RWPE1 (cell line): ENCODE results near the gene PXMP4.

ENCODE experiments used
- CTCF ChIA-PET: fragments of 350-600 bp; sonication (Branson Sonifier 250); formaldehyde crosslinking; extraction: SDS; loops from one replicate; lab custom pipeline; 2021; lab: Yijun Ruan, JAX
- POLR2A ChIA-PET: fragments of 400-600 bp; formaldehyde crosslinking; extraction: SDS; loops from one replicate; lab custom pipeline; 2020; ENCODE audit warnings: antibody characterized with exemption; ENCODE audit not compliant: low non-redundant PET; lab: Yijun Ruan, JAX
- DNase-seq: peaks from one replicate; pipeline ENCODE4 v3.0.0; 2012; ENCODE audit warnings: low spot score
- H3K27ac ChIP-seq: fragments of 450-650 bp; 2 replicates; pipeline ENCODE4 v1.5.1; 2017
- TF ChIP-seq, protein P1 (sequence below): fragments of 450-650 bp; conservative IDR thresholded peaks from 2 replicates; pipeline ENCODE4 v1.5.1; 2017; ENCODE audit warnings: low read depth, mild to moderate bottlenecking

The PXMP4 gene

GRCh38 chr20:33672426-33673113 lies 47.5 kb downstream of the PXMP4 start:
- TF ChIP-seq, protein P1, sequence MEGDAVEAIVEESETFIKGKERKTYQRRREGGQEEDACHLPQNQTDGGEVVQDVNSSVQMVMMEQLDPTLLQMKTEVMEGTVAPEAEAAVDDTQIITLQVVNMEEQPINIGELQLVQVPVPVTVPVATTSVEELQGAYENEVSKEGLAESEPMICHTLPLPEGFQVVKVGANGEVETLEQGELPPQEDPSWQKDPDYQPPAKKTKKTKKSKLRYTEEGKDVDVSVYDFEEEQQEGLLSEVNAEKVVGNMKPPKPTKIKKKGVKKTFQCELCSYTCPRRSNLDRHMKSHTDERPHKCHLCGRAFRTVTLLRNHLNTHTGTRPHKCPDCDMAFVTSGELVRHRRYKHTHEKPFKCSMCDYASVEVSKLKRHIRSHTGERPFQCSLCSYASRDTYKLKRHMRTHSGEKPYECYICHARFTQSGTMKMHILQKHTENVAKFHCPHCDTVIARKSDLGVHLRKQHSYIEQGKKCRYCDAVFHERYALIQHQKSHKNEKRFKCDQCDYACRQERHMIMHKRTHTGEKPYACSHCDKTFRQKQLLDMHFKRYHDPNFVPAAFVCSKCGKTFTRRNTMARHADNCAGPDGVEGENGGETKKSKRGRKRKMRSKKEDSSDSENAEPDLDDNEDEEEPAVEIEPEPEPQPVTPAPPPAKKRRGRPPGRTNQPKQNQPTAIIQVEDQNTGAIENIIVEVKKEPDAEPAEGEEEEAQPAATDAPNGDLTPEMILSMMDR, result no peak
- CTCF ChIA-PET, result interaction anchor here (0.6 to 0.8 kb wide), 2 partner anchors 13 to 457 kb away, joined by 3 to 5 read pairs; no protein-coding TSS in a partner anchor
- POLR2A ChIA-PET, result interaction anchor here (0.7 kb wide), 1 partner anchor 9 kb away, joined by 3 read pairs; no protein-coding TSS in a partner anchor
- H3K27ac ChIP-seq, result peak overlapping the region; percentile 84
- no peak for DNase-seq

GRCh38 chr20:33671573-33672288 lies 48.4 kb downstream of the PXMP4 start:
- CTCF ChIA-PET, result interaction anchor here (0.6 kb wide), 1 partner anchor 14 kb away, joined by 3 read pairs; no protein-coding TSS in a partner anchor
- TF ChIP-seq, protein P1, result no peak
- peak overlapping the region; percentile 88 for H3K27ac ChIP-seq
- POLR2A ChIA-PET, result interaction anchor here (0.5 kb wide), 1 partner anchor 278 kb away, joined by 3 read pairs; no protein-coding TSS in a partner anchor
- DNase-seq, result no peak

DNA sequence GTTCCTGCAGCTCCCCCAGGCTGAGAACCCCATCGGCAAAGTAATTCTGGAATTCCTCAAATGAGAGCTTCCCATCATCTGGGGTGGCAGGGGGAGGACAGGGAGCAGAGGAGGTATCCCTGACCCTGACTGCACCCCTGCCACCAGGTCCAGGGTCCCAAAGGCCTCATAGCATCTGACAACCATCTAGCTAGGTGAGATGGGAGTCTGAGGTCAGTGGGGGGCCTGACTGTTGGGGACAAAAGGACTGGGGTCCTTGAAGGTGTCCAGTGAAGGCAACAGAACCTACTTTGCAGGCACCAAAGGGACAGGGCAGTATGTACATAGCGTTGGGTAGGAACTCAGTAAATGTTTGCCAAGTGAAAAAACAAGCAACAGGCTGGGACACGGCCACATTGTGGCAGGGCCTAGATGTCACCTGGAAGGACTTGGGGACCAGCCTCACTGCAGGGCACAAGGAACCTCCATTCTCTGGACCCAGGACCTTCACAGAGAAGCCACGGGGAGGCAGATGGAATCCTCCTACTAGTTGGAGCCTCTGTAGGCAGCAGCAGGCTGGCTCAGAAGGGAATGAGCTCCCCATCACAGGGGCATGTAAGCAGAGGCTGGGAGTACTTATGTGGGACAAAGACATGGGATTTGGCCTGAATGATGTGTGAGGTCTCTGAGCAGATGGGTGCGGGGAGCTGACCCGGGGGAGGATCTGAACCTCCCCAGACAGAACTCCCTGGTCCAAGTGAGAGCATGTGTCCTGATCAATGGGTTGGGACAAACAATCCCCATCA lies 49.2 kb downstream of the PXMP4 start:
- POLR2A ChIA-PET, result interaction anchor here (0.5 kb wide), 2 partner anchors 277 to 734 kb away, joined by 3 read pairs; no protein-coding TSS in a partner anchor
- no peak for DNase-seq
- H3K27ac ChIP-seq, result peak overlapping the region; percentile 88
- TF ChIP-seq, protein P1, result no peak
- CTCF ChIA-PET, result interaction anchor here (0.6 to 1.7 kb wide), 3 partner anchors 17 to 343 kb away, joined by 4 to 6 read pairs (median 5); no protein-coding TSS in a partner anchor

- H3K27ac ChIP-seq, result peak overlapping the region; percentile 88
- CTCF ChIA-PET, result interaction anchor here (0.6 to 1.7 kb wide), 7 partner anchors 14 to 399 kb away, joined by 3 to 14 read pairs (median 4); no protein-coding TSS in a partner anchor
- TF ChIP-seq, protein P1, result no peak
- no peak for DNase-seq
- POLR2A ChIA-PET, result interaction anchor here (0.5 kb wide), 2 partner anchors 74 to 77 kb away, joined by 3 read pairs; no protein-coding TSS in a partner anchor
These were observed 50.1 kb downstream of the PXMP4 start for GRCh38 chr20:33669873-33670640.

DNA sequence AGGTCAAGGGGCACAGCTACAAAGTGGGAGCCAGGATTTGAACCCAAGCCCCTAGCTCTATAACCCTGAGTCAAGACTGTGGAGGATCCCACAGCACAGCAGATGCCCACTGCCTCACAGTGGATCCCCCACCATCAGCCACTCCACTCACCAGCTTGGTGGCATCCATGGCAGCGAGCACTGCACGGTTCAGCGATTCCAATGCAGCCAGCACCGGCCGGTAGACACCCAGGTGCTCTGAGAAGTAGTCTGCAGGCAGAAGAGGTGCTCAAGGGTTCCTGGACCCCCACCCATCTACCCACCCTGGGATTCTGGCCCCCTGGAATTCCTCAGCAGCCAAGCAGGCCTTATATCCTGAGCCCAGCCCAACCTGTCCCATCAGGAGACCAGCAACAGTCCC lies 50.9 kb downstream of the PXMP4 start:
- POLR2A ChIA-PET, result no interaction called here
- DNase-seq, result no peak
- CTCF ChIA-PET, result interaction anchor here (0.5 to 3.3 kb wide), 15 partner anchors 10 to 400 kb away, joined by 3 to 25 read pairs (median 4); partner anchors contain the start of gene SNTA1
- H3K27ac ChIP-seq, result peak overlapping the region; percentile 88
- TF ChIP-seq, protein P1, result no peak
